GM12878 (cell line): Measurements from ENCODE around the gene ZC3H6. TPM values are rescaled to one million over a fixed set of nuclear protein-coding genes. Genes with fewer than 3 reads are reported as not detected.

ENCODE experiments used
- ATAC-seq: fragments of 200-7000 bp; cut with Tn5 transposase; 3 replicates; pipeline ENCODE4 v1.9.1; 2020; ENCODE audit warnings: mild to moderate bottlenecking, moderate library complexity
- BruUV-seq: library from RNA; stranded (reverse); fragments of 400-500 nt; replicated peaks from 2 replicates; lab custom pipeline; 2021; lab: Mats Ljungman, UMichigan
- CTCF ChIA-PET: fragments of 300-600 bp; sonication (Branson Sonifier 250); formaldehyde crosslinking; extraction: SDS; loops from one replicate; lab custom pipeline; 2021; ENCODE audit warnings: inconsistent platforms; lab: Yijun Ruan, JAX
- POLR2A ChIA-PET: fragments of 350-600 bp; formaldehyde crosslinking; extraction: SDS; loops from one replicate; lab custom pipeline; 2021; ENCODE audit warnings: inconsistent platforms; lab: Charles Lee
- RAD21 ChIA-PET: fragments of 300-600 bp; sonication (Branson Sonifier 250); formaldehyde crosslinking; loops from one replicate; lab custom pipeline; 2023; ENCODE audit warnings: antibody characterized with exemption; ENCODE audit not compliant: unreplicated experiment; lab: Charles Lee
- SMC1A ChIA-PET: fragments of 300-600 bp; sonication (Branson Sonifier 250); formaldehyde crosslinking; loops from one replicate; lab custom pipeline; 2023; ENCODE audit not compliant: unreplicated experiment, uncharacterized antibody; lab: Charles Lee
- DNase-seq: peaks from one replicate; pipeline ENCODE4 v3.0.0-alpha.2; 2011; ENCODE audit warnings: low read depth, low spot score
- FAIRE-seq: peaks from 3 replicates; lab custom pipeline; 2011; peaks lifted over from hg19 to GRCh38; lab: Jason Lieb, UNC
- H2AFZ ChIP-seq: 2 replicates; pipeline ENCODE4 v1.6.0; 2011; ENCODE audit warnings: low read depth, low read length, control low read depth; ENCODE audit not compliant: control insufficient read depth
- H3K27ac ChIP-seq: 2 replicates; pipeline ENCODE4 v1.5.1; 2011; ENCODE audit warnings: control low read depth; ENCODE audit not compliant: control insufficient read depth, insufficient read depth
- H3K27me3 ChIP-seq, 2 experiments: replicated peaks in 1 of 2; 2 replicates each; pipeline versions ENCODE4 v1.6.0 to v1.6.1; 2011; ENCODE audit warnings: low read length in 1 of 2; ENCODE audit not compliant: control insufficient read depth in 2 of 2, insufficient read depth in 2 of 2
- H3K36me3 ChIP-seq, 2 experiments: 2 replicates each; pipeline ENCODE4 v1.5.1; 2011; ENCODE audit warnings: low read length in 1 of 2; ENCODE audit not compliant: control insufficient read depth in 2 of 2, insufficient read depth in 2 of 2
- H3K4me1 ChIP-seq: 2 replicates; pipeline ENCODE4 v1.6.1; 2011; ENCODE audit warnings: mild to moderate bottlenecking, low read length, moderate library complexity, mixed read lengths; ENCODE audit not compliant: control insufficient read depth, insufficient read depth
- H3K4me2 ChIP-seq: 2 replicates; pipeline ENCODE4 v1.6.0; 2011; ENCODE audit warnings: control low read depth; ENCODE audit not compliant: control insufficient read depth, insufficient read depth
- H3K4me3 ChIP-seq: fragments of 200-600 bp; sonication (generic); 2 replicates; pipeline ENCODE4 v1.5.1; 2016
- H3K79me2 ChIP-seq: 2 replicates; pipeline ENCODE4 v1.6.0; 2011; ENCODE audit warnings: low read length; ENCODE audit not compliant: control insufficient read depth, insufficient read depth
- H3K9ac ChIP-seq: 2 replicates; pipeline ENCODE4 v1.8.0; 2011; ENCODE audit warnings: low read length, control low read depth, mixed read lengths; ENCODE audit not compliant: control insufficient read depth, insufficient read depth
- H3K9me3 ChIP-seq: replicated peaks from 3 replicates; pipeline ENCODE4 v1.5.1; 2011; ENCODE audit warnings: mild to moderate bottlenecking, low read length; ENCODE audit not compliant: control insufficient read depth, insufficient read depth
- H4K20me1 ChIP-seq: 2 replicates; pipeline ENCODE4 v1.6.0; 2011; ENCODE audit not compliant: control insufficient read depth, insufficient read depth
- SMAD1 ChIP-seq: fragments of 450-650 bp; IDR thresholded peaks from 2 replicates; pipeline ENCODE4 v1.6.1; 2018; ENCODE audit warnings: mild to moderate bottlenecking, low read depth; ENCODE audit not compliant: partially characterized antibody
- TARDBP ChIP-seq: IDR thresholded peaks from 2 replicates; pipeline ENCODE4 v1.6.1; 2016; ENCODE audit warnings: borderline replicate concordance
- WGBS: methylation state at CpG from one replicate; pipeline ENCODE4 v1.1.6; 2016; ENCODE audit warnings: low lambda C conversion rate; ENCODE audit not compliant: insufficient replicate concordance, insufficient coverage; ENCODE audit errors: missing lambda C conversion rate; 5-methylcytosine and 5-hydroxymethylcytosine counted together
- in situ Hi-C: fragments of 300-500 bp; cut with MboI; formaldehyde crosslinking; loops from 9 replicates; pipeline ENCODE4 v1.14.3; 2018; ENCODE audit warnings: mixed read lengths
- intact Hi-C: fragments of 100-400 bp; cut with micrococcal nuclease; formaldehyde crosslinking; loops from one replicate; pipeline ENCODE4 v1.14.2; 2022; ENCODE audit not compliant: unreplicated experiment
- polyA plus RNA-seq, 11 experiments: library from polyadenylated mRNA; depleted of rRNA in 4 of 11; unstranded in 6 of 11; stranded (reverse) in 5 of 11; fragments of >200 nt; fragmentation: Nextera tagmentation in 4 of 11; fragmentation: Illumina TruSeq in 1 of 11; extraction: Ambion mirVana in 4 of 11; extraction: Trizol in 1 of 11; gene quantifications; 1 replicate in 1 of 11; 2 replicates in 10 of 11; pipeline versions ENCODE4 v1.2.1 to v1.2.3, GENCODE V29; 2011 to 2016; ENCODE audit warnings: inconsistent platforms in 2 of 11, missing spikeins in 2 of 11, low read depth in 1 of 11
- total RNA-seq, 4 experiments: library from RNA; depleted of rRNA in 3 of 4; stranded (reverse); fragments of >200 nt in 3 of 4; fragmentation: Illumina TruSeq in 1 of 4; extraction: Trizol in 1 of 4; gene quantifications; 2 replicates each; pipeline versions ENCODE4 v1.2.1 to v1.2.3, GENCODE V29; 2013 to 2021

Gene ZC3H6
- total and polyA plus RNA-seq, 10 of the 15 experiments (the other 5 are each of a cell fraction or from before 2014, with no cell fraction given): 0.53 to 4.7 (median 1.9) TPM

- H3K27me3 ChIP-seq: no peaks in the 10 kb centered on the region
- no peak overlapping the region for H2AFZ ChIP-seq
- peaks cover 6% of the 10 kb centered on the region for H3K4me1 ChIP-seq
- RAD21 ChIA-PET: no interaction called here
- intact Hi-C loops (no loop called here), in situ Hi-C loops (no loop called here)
- no peak overlapping the region for H3K4me2 ChIP-seq
- FAIRE-seq (no peak), DNase-seq (no peak), ATAC-seq (no peak)
- no peaks in the 10 kb centered on the region for H4K20me1 ChIP-seq
- no peak for TF ChIP-seq SMAD1
- H3K9ac ChIP-seq: no peak overlapping the region
- SMC1A ChIA-PET: no interaction called here
- no peaks in the 10 kb centered on the region for H3K79me2 ChIP-seq
- H3K4me3 ChIP-seq: no peak overlapping the region
- CTCF ChIA-PET: no interaction called here
- 60% methylated on average over 9 of the region's 9 CpGs for WGBS
- BruUV-seq: no TSS peak
- no peaks in the 10 kb centered on the region for H3K36me3 ChIP-seq
- POLR2A ChIA-PET: interaction anchor here (0.5 to 0.6 kb wide), 3 partner anchors 142 to 1093 kb away, joined by 3 to 10 read pairs (median 4); no protein-coding TSS in a partner anchor
- H3K9me3 ChIP-seq: no peaks in the 10 kb centered on the region
- no peak overlapping the region for H3K27ac ChIP-seq
Measured at GRCh38 chr2:112340475-112341267, 65.3 kb downstream of the ZC3H6 start.

GRCh38 chr2:112342067-112342550 is 66.7 kb downstream of the ZC3H6 start:
- no peak overlapping the region for H3K9ac ChIP-seq
- H2AFZ ChIP-seq: no peak overlapping the region
- no peak for DNase-seq
- 69% methylated on average over 2 of the region's 2 CpGs for WGBS
- no peaks in the 10 kb centered on the region for H3K27me3 ChIP-seq
- CTCF ChIA-PET: no interaction called here
- H3K4me3 ChIP-seq: no peak overlapping the region
- no peak for TF ChIP-seq TARDBP
- ATAC-seq: no peak
- in situ Hi-C loops: no loop called here
- no peak overlapping the region for H3K4me2 ChIP-seq
- H4K20me1 ChIP-seq: no peaks in the 10 kb centered on the region
- SMC1A ChIA-PET: no interaction called here
- H3K79me2 ChIP-seq: no peaks in the 10 kb centered on the region
- no peaks in the 10 kb centered on the region for H3K36me3 ChIP-seq
- H3K27ac ChIP-seq: no peak overlapping the region
- POLR2A ChIA-PET: no interaction called here
- RAD21 ChIA-PET: no interaction called here
- no peak for FAIRE-seq
- H3K4me1 ChIP-seq: peaks cover 6% of the 10 kb centered on the region
- H3K9me3 ChIP-seq: no peaks in the 10 kb centered on the region
- intact Hi-C loops: no loop called here
- BruUV-seq: no TSS peak
